Neural progenitor cell (in vitro differentiated cells): Measurements from ENCODE around the gene VAT1L. TPM values are rescaled to one million over a fixed set of nuclear protein-coding genes. Genes with fewer than 3 reads are reported as not detected.

ENCODE experiments used
- DNase-seq: peaks from one replicate; pipeline ENCODE4 v3.0.0-alpha.2; 2016; ENCODE audit warnings: low spot score
- H2AFZ ChIP-seq: fragments of 200-600 bp; sonication (generic); replicated peaks from 2 replicates; pipeline ENCODE4 v1.6.1; 2016; ENCODE audit warnings: antibody characterized with exemption
- H3F3A ChIP-seq: fragments of 200-600 bp; sonication (generic); 2 replicates; pipeline ENCODE4 v1.6.1; 2016; ENCODE audit warnings: antibody characterized with exemption, low read depth
- H3K27ac ChIP-seq: fragments of 200-600 bp; sonication (generic); 2 replicates; pipeline ENCODE4 v1.5.1; 2016; ENCODE audit warnings: mild to moderate bottlenecking
- H3K27me3 ChIP-seq: fragments of 200-600 bp; sonication (generic); 2 replicates; pipeline ENCODE4 v1.6.1; 2016; ENCODE audit warnings: mild to moderate bottlenecking, moderate library complexity
- H3K36me3 ChIP-seq: fragments of 200-600 bp; sonication (generic); 2 replicates; pipeline ENCODE4 v1.5.1; 2016
- H3K4me1 ChIP-seq: fragments of 200-600 bp; sonication (generic); 2 replicates; pipeline ENCODE4 v1.6.1; 2016; ENCODE audit warnings: mixed run types
- H3K4me2 ChIP-seq: fragments of 200-600 bp; sonication (generic); 2 replicates; pipeline ENCODE4 v1.6.1; 2016
- H3K4me3 ChIP-seq: fragments of 200-600 bp; sonication (generic); 2 replicates; pipeline ENCODE4 v1.5.1; 2016
- H3K79me2 ChIP-seq: fragments of 200-600 bp; sonication (generic); 2 replicates; pipeline ENCODE4 v1.6.1; 2016; ENCODE audit warnings: low read depth
- H3K9ac ChIP-seq: fragments of 200-600 bp; sonication (generic); 2 replicates; pipeline ENCODE4 v1.6.1; 2016
- H3K9me3 ChIP-seq: fragments of 200-600 bp; sonication (generic); 2 replicates; pipeline ENCODE4 v1.5.1; 2016; ENCODE audit warnings: low read depth
- H4K20me1 ChIP-seq: fragments of 200-600 bp; sonication (generic); 2 replicates; pipeline ENCODE4 v1.6.1; 2016; ENCODE audit warnings: low read depth
- H3K27ac Mint-ChIP-seq: 3 replicates; pipeline ENCODE4 v1.8.0; 2021; ENCODE audit warnings: mixed read lengths
- H3K27me3 Mint-ChIP-seq: 2 replicates; pipeline ENCODE4 v1.8.0; 2022; ENCODE audit warnings: low read depth, mild to moderate bottlenecking, inconsistent platforms, moderate library complexity, mixed read lengths; ENCODE audit not compliant: insufficient read depth
- H3K36me3 Mint-ChIP-seq: 3 replicates; pipeline ENCODE4 v1.8.0; 2021; ENCODE audit warnings: mixed read lengths
- H3K4me1 Mint-ChIP-seq: 3 replicates; pipeline ENCODE4 v1.8.0; 2021; ENCODE audit warnings: mixed read lengths
- H3K4me3 Mint-ChIP-seq: 3 replicates; pipeline ENCODE4 v1.8.0; 2021; ENCODE audit warnings: mild to moderate bottlenecking, moderate library complexity, mixed read lengths
- H3K9me3 Mint-ChIP-seq: 3 replicates; pipeline ENCODE4 v1.8.0; 2020; ENCODE audit warnings: mixed read lengths
- CTCF ChIP-seq: fragments of 200-600 bp; sonication (generic); IDR thresholded peaks from 2 replicates; pipeline ENCODE4 v1.5.1; 2017; ENCODE audit warnings: antibody characterized with exemption, mild to moderate bottlenecking
- EZH2 ChIP-seq: fragments of 200-600 bp; sonication (generic); IDR thresholded peaks from 2 replicates; pipeline ENCODE4 v1.6.1; 2017; ENCODE audit warnings: antibody characterized with exemption, mild to moderate bottlenecking, moderate library complexity
- EZH2phosphoT487 ChIP-seq: fragments of 200-600 bp; sonication (generic); IDR thresholded peaks from 2 replicates; pipeline ENCODE4 v1.6.1; 2017; ENCODE audit warnings: antibody characterized with exemption
- total RNA-seq: library from RNA; depleted of rRNA; stranded (reverse); fragments of >200 nt; gene quantifications from 2 replicates; pipeline ENCODE4 v1.2.3, GENCODE V29; 2015; ENCODE audit warnings: low replicate concordance

VAT1L gene
- total RNA-seq, 1 donor from 2014 or later = 43.2 TPM

DNA sequence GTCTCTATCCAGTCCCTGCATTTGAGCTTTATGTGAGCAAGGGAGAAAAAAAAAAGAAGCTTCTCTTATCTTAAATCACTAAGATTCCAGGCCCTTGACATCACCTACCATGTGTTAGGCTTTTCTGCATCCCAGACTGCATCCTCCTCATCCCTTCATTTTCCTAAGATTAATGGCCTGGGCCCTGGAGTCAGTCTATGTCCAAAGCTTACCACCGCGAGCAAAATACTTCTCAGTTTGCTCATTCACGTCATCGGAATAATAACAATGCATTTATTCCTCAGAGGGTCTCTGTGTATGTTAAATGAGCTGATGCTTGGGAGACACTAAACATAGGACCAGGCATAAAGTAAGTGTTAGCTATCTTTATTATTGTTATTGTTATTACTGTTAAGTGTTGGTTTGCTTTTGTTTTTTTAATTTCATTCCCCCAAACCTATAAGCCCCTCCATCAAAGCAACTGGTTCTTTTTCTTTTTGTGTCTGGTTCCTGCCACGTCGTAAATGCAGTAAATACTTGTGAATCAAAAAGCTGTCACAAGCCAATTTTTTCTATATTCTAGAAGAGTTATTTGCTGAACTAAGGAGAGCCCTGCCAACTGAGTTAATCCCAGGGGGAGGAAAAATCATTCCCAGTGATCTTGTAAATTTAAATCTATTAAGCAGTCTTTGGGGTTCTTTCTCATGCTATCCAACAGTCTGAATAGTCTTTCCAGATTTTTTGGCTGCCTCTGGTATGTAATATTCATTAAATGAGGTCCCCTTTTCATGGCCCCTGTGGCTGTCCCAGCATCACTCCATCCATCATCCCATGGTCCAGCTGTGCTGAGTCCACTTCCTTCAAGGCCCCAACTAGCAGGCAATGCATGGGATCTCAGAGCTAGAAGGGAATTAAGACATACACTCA lies 46.5 kb downstream of the VAT1L start:
- Histone ChIP-seq H2AFZ (no peak overlapping the region), H3K27ac (peak overlapping the region; percentile 82), H3K36me3 (no peaks in the 10 kb centered on the region), H3K4me3 (no peak overlapping the region), H3K4me1 (peaks cover 16% of the 10 kb centered on the region), H3K79me2 (peaks cover 4% of the 10 kb centered on the region), H3K27me3 (no peaks in the 10 kb centered on the region), H3F3A (peaks cover 19% of the 10 kb centered on the region), H3K4me2 (peak overlapping the region; percentile 45), H4K20me1 (peaks cover 5% of the 10 kb centered on the region), H3K9me3 (no peaks in the 10 kb centered on the region), H3K9ac (no peak overlapping the region)
- H3K27me3 Mint-ChIP-seq = peaks cover 2% of the 10 kb centered on the region
- H3K27ac Mint-ChIP-seq = peak overlapping the region; percentile 70
- H3K9me3 Mint-ChIP-seq = peaks cover 2% of the 10 kb centered on the region
- no peak for DNase-seq
- no peak overlapping the region for H3K4me3 Mint-ChIP-seq
- TF ChIP-seq EZH2phosphoT487 (no peak), CTCF (no peak), EZH2 (no peak)
- H3K36me3 Mint-ChIP-seq = peaks cover 30% of the 10 kb centered on the region
- peaks cover 48% of the 10 kb centered on the region for H3K4me1 Mint-ChIP-seq

GRCh38 chr16:77836801-77837200 lies 48.4 kb downstream of the VAT1L start:
- TF ChIP-seq EZH2phosphoT487 (no peak), EZH2 (no peak), CTCF (no peak)

DNA sequence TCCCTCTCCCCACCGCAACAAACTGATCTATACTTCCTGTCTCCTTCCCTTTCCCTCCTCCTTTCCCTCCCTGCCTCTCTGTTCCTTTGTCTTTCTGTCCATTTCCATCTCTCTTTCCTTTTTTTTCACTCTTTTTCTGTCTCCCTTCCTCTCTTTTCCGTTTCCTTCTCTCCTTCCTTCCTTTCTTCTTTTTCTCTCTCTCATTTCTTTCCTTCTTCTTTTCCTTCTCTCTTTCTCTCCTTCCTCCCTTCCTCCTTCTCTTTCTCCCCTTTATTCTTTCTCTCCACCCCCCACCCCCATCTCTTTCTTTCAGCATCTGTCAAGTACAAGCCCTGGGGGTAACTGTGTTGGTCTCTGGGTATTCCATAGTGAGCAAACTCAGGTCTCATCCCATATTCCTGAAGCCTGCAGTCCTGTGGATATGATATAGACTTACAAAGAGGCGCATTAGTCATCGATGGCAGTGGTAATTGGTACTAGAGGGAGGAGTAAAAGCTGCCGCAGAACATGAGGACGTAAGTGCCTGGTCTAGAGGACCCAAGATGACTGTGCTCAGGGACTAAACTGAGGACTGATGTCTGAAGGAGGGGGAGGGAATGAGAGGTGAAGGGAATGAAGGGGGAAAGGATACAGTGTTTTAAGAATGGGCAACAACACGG lies 50.4 kb downstream of the VAT1L start:
- peaks cover 28% of the 10 kb centered on the region for H3K4me1 ChIP-seq
- H3K27ac ChIP-seq = no peak overlapping the region
- no peaks in the 10 kb centered on the region for H3K36me3 ChIP-seq
- no peak overlapping the region for H3K4me2 ChIP-seq
- H4K20me1 ChIP-seq = peaks cover 5% of the 10 kb centered on the region
- Mint-ChIP-seq H3K36me3 (peaks cover 14% of the 10 kb centered on the region), H3K4me3 (no peak overlapping the region), H3K9me3 (no peaks in the 10 kb centered on the region), H3K27ac (peak overlapping the region; percentile 62), H3K27me3 (no peaks in the 10 kb centered on the region), H3K4me1 (peaks cover 56% of the 10 kb centered on the region)
- H3F3A ChIP-seq = peaks cover 28% of the 10 kb centered on the region
- no peak for TF ChIP-seq CTCF
- no peak for TF ChIP-seq EZH2phosphoT487
- TF ChIP-seq EZH2 = no peak
- no peak for DNase-seq
- no peaks in the 10 kb centered on the region for H3K27me3 ChIP-seq
- H3K9ac ChIP-seq = no peak overlapping the region
- H3K4me3 ChIP-seq = no peak overlapping the region
- H3K9me3 ChIP-seq = no peaks in the 10 kb centered on the region
- H3K79me2 ChIP-seq = peaks cover 4% of the 10 kb centered on the region
- no peak overlapping the region for H2AFZ ChIP-seq

More at GRCh38 chr16:77836801-77837200, 48.4 kb downstream of the VAT1L start:
- Histone ChIP-seq H3K4me2 (no peak overlapping the region), H3K27me3 (no peaks in the 10 kb centered on the region), H3F3A (peaks cover 19% of the 10 kb centered on the region), H4K20me1 (peaks cover 5% of the 10 kb centered on the region), H3K27ac (no peak overlapping the region), H3K9ac (no peak overlapping the region), H3K4me1 (peaks cover 16% of the 10 kb centered on the region), H3K4me3 (no peak overlapping the region), H2AFZ (no peak overlapping the region), H3K9me3 (no peaks in the 10 kb centered on the region), H3K36me3 (no peaks in the 10 kb centered on the region), H3K79me2 (peaks cover 4% of the 10 kb centered on the region)
- peaks cover 25% of the 10 kb centered on the region for H3K36me3 Mint-ChIP-seq
- H3K27me3 Mint-ChIP-seq = peaks cover 2% of the 10 kb centered on the region
- H3K27ac Mint-ChIP-seq = no peak overlapping the region
- H3K4me3 Mint-ChIP-seq = no peak overlapping the region
- H3K4me1 Mint-ChIP-seq = peaks cover 58% of the 10 kb centered on the region
- H3K9me3 Mint-ChIP-seq = no peaks in the 10 kb centered on the region
- DNase-seq = no peak
